ENCODE results near the gene SH3PXD2A. TPM values are rescaled to one million over a fixed set of nuclear protein-coding genes. Genes with fewer than 3 reads are reported as not detected.
"Not testable (repeated sequence)": the region's sequence is repeated elsewhere in the genome, so short reads cannot be mapped to it uniquely, and the experiment has no call there.

Gene SH3PXD2A
- total and polyA plus RNA-seq, 4 donors, result 23.1 to 41.2 (median 32.7) TPM

- Histone ChIP-seq H3K4me3 (ENCODE audit: low read depth, low read length) (no peak overlapping the region), H3K9me3 (ENCODE audit: control insufficient read depth, insufficient read depth, low read length) (no peaks in the 10 kb centered on the region), H3K36me3 (ENCODE audit: control insufficient read depth, insufficient read depth, low read length) (no peaks in the 10 kb centered on the region), H3K27me3 (ENCODE audit: control insufficient read depth, insufficient read depth, low read length) (no peaks in the 10 kb centered on the region), H3K4me1 (ENCODE audit: control insufficient read depth, insufficient read depth, low read length) (peaks cover 37% of the 10 kb centered on the region), H3K27ac (ENCODE audit: low read depth, low read length) (no peak overlapping the region)
- WGBS (ENCODE audit: insufficient coverage), result 94% methylated on average over 4 of the region's 4 CpGs
- no peak for DNase-seq (ENCODE audit: low read depth in 4 of 6, low spot score in 6 of 6)
These were observed 93.2 kb downstream of the SH3PXD2A start for GRCh38 chr10:103762162-103762561.

GRCh38 chr10:103761075-103761920 is 94.1 kb downstream of the SH3PXD2A start:
- H3K4me3 ChIP-seq (ENCODE audit: low read depth, low read length), result no peak overlapping the region
- H3K9me3 ChIP-seq (ENCODE audit: control insufficient read depth, insufficient read depth, low read length), result no peaks in the 10 kb centered on the region
- DNase-seq (ENCODE audit: low read depth in 4 of 6, low spot score in 6 of 6), result no peak
- H3K36me3 ChIP-seq (ENCODE audit: control insufficient read depth, insufficient read depth, low read length), result no peaks in the 10 kb centered on the region
- peaks cover 42% of the 10 kb centered on the region for H3K4me1 ChIP-seq (ENCODE audit: control insufficient read depth, insufficient read depth, low read length)
- H3K27me3 ChIP-seq (ENCODE audit: control insufficient read depth, insufficient read depth, low read length), result no peaks in the 10 kb centered on the region
- 85% methylated on average over 4 of the region's 7 CpGs for WGBS (ENCODE audit: insufficient coverage)
- no peak overlapping the region for H3K27ac ChIP-seq (ENCODE audit: low read depth, low read length)

GRCh38 chr10:103760233-103760632 is 95.1 kb downstream of the SH3PXD2A start:
- not testable (repeated sequence) for H3K4me3 ChIP-seq (ENCODE audit: low read depth, low read length); DNase-seq (ENCODE audit: low read depth in 4 of 6, low spot score in 6 of 6); H3K36me3 ChIP-seq (ENCODE audit: control insufficient read depth, insufficient read depth, low read length); H3K9me3 ChIP-seq (ENCODE audit: control insufficient read depth, insufficient read depth, low read length); H3K27me3 ChIP-seq (ENCODE audit: control insufficient read depth, insufficient read depth, low read length)
- peak overlapping the region; percentile 62 for H3K27ac ChIP-seq (ENCODE audit: low read depth, low read length)
- H3K4me1 ChIP-seq (ENCODE audit: control insufficient read depth, insufficient read depth, low read length), result peaks cover 39% of the 10 kb centered on the region
- WGBS (ENCODE audit: insufficient coverage), result no CpG with 5 or more reads among the region's 3 CpGs

- Histone ChIP-seq H3K27ac (ENCODE audit: low read depth, low read length) (peak overlapping the region; percentile 65), H3K36me3 (ENCODE audit: control insufficient read depth, insufficient read depth, low read length) (no peaks in the 10 kb centered on the region), H3K4me1 (ENCODE audit: control insufficient read depth, insufficient read depth, low read length) (peaks cover 38% of the 10 kb centered on the region), H3K27me3 (ENCODE audit: control insufficient read depth, insufficient read depth, low read length) (no peaks in the 10 kb centered on the region), H3K9me3 (ENCODE audit: control insufficient read depth, insufficient read depth, low read length) (no peaks in the 10 kb centered on the region), H3K4me3 (ENCODE audit: low read depth, low read length) (no peak overlapping the region)
- DNase-seq (ENCODE audit: low read depth in 4 of 6, low spot score in 6 of 6), result peak in 2 of 6 donors; percentile 70 to 73
- 17% methylated on average over 6 of the region's 10 CpGs for WGBS (ENCODE audit: insufficient coverage)
These were observed 96.1 kb downstream of the SH3PXD2A start for GRCh38 chr10:103759100-103759781.

GRCh38 chr10:103758294-103758681 is 97.1 kb downstream of the SH3PXD2A start:
- no peak for DNase-seq (ENCODE audit: low read depth in 4 of 6, low spot score in 6 of 6)
- 71% methylated on average over 1 of the region's 2 CpGs for WGBS (ENCODE audit: insufficient coverage)
- Histone ChIP-seq H3K36me3 (ENCODE audit: control insufficient read depth, insufficient read depth, low read length) (no peaks in the 10 kb centered on the region), H3K4me3 (ENCODE audit: low read depth, low read length) (no peak overlapping the region), H3K27me3 (ENCODE audit: control insufficient read depth, insufficient read depth, low read length) (no peaks in the 10 kb centered on the region), H3K4me1 (ENCODE audit: control insufficient read depth, insufficient read depth, low read length) (peaks cover 29% of the 10 kb centered on the region), H3K9me3 (ENCODE audit: control insufficient read depth, insufficient read depth, low read length) (no peaks in the 10 kb centered on the region), H3K27ac (ENCODE audit: low read depth, low read length) (peak overlapping the region; percentile 35)

GRCh38 chr10:103757531-103758293 is 97.7 kb downstream of the SH3PXD2A start:
- peak overlapping the region; percentile 35 for H3K27ac ChIP-seq (ENCODE audit: low read depth, low read length)
- WGBS (ENCODE audit: insufficient coverage), result 78% methylated on average over 17 of the region's 18 CpGs

GRCh38 chr10:103756277-103756869 is 99.0 kb downstream of the SH3PXD2A start:
- H3K4me3 ChIP-seq (ENCODE audit: low read depth, low read length), result no peak overlapping the region
- no peaks in the 10 kb centered on the region for H3K36me3 ChIP-seq (ENCODE audit: control insufficient read depth, insufficient read depth, low read length)
- no peaks in the 10 kb centered on the region for H3K27me3 ChIP-seq (ENCODE audit: control insufficient read depth, insufficient read depth, low read length)
- H3K27ac ChIP-seq (ENCODE audit: low read depth, low read length), result no peak overlapping the region
- H3K9me3 ChIP-seq (ENCODE audit: control insufficient read depth, insufficient read depth, low read length), result no peaks in the 10 kb centered on the region
- WGBS (ENCODE audit: insufficient coverage), result 96% methylated on average over 3 of the region's 8 CpGs
- no peak for DNase-seq (ENCODE audit: low read depth in 4 of 6, low spot score in 6 of 6)
- H3K4me1 ChIP-seq (ENCODE audit: control insufficient read depth, insufficient read depth, low read length), result peaks cover 22% of the 10 kb centered on the region

More at GRCh38 chr10:103757531-103758293, 97.7 kb downstream of the SH3PXD2A start:
- peak in 1 of 6 donors; percentile 31 for DNase-seq (ENCODE audit: low read depth in 4 of 6, low spot score in 6 of 6)
- no peak overlapping the region for H3K4me3 ChIP-seq (ENCODE audit: low read depth, low read length)
- H3K36me3 ChIP-seq (ENCODE audit: control insufficient read depth, insufficient read depth, low read length), result no peaks in the 10 kb centered on the region
- H3K4me1 ChIP-seq (ENCODE audit: control insufficient read depth, insufficient read depth, low read length), result peaks cover 23% of the 10 kb centered on the region
- no peaks in the 10 kb centered on the region for H3K9me3 ChIP-seq (ENCODE audit: control insufficient read depth, insufficient read depth, low read length)
- no peaks in the 10 kb centered on the region for H3K27me3 ChIP-seq (ENCODE audit: control insufficient read depth, insufficient read depth, low read length)

- peak overlapping the region; percentile 4 for H3K27ac ChIP-seq (ENCODE audit: low read depth, low read length)
- H3K27me3 ChIP-seq (ENCODE audit: control insufficient read depth, insufficient read depth, low read length), result peaks cover under 1% of the 10 kb centered on the region
- H3K4me1 ChIP-seq (ENCODE audit: control insufficient read depth, insufficient read depth, low read length), result peaks cover 13% of the 10 kb centered on the region
- no peak for DNase-seq (ENCODE audit: low read depth in 4 of 6, low spot score in 6 of 6)
- H3K4me3 ChIP-seq (ENCODE audit: low read depth, low read length), result no peak overlapping the region
- no peaks in the 10 kb centered on the region for H3K9me3 ChIP-seq (ENCODE audit: control insufficient read depth, insufficient read depth, low read length)
- H3K36me3 ChIP-seq (ENCODE audit: control insufficient read depth, insufficient read depth, low read length), result no peaks in the 10 kb centered on the region
- 100% methylated on average over 1 of the region's 3 CpGs for WGBS (ENCODE audit: insufficient coverage)
These were observed 102.6 kb downstream of the SH3PXD2A start for GRCh38 chr10:103752680-103753248.

All from spinal cord (tissue), 10 donors.